WTC11 (cell line): ENCODE results near the gene ADGRV1. TPM values are rescaled to one million over a fixed set of nuclear protein-coding genes. Genes with fewer than 3 reads are reported as not detected.

Experiments used
- ATAC-seq: fragments of 200-7000 bp; cut with Tn5 transposase; 2 replicates; pipeline ENCODE4 v1.10.0; 2021; ENCODE audit warnings: mild to moderate bottlenecking, moderate library complexity
- CTCF ChIA-PET: fragments of 300-600 bp; sonication (Branson Sonifier 250); formaldehyde crosslinking; loops from one replicate; lab custom pipeline; 2021; ENCODE audit warnings: antibody characterized with exemption; lab: Charles Lee
- POLR2A ChIA-PET: fragments of 350-600 bp; sonication (Branson Sonifier 250); formaldehyde crosslinking; loops from one replicate; lab custom pipeline; 2021; ENCODE audit warnings: antibody characterized with exemption; lab: Charles Lee
- DNase-seq: peaks from one replicate; pipeline ENCODE4 v3.0.0; 2021; ENCODE audit warnings: low spot score
- H3K27ac Mint-ChIP-seq: 2 replicates; pipeline ENCODE4 v1.8.0; 2021; ENCODE audit warnings: mixed read lengths
- H3K27me3 Mint-ChIP-seq: 2 replicates; pipeline ENCODE4 v1.8.0; 2021; ENCODE audit warnings: low read depth, mild to moderate bottlenecking, moderate library complexity, mixed read lengths
- H3K36me3 Mint-ChIP-seq: 2 replicates; pipeline ENCODE4 v1.8.0; 2021; ENCODE audit warnings: mixed read lengths
- H3K4me1 Mint-ChIP-seq: 2 replicates; pipeline ENCODE4 v1.8.0; 2022; ENCODE audit warnings: mixed read lengths
- H3K4me3 Mint-ChIP-seq: 2 replicates; pipeline ENCODE4 v1.8.0; 2021; ENCODE audit warnings: mild to moderate bottlenecking, moderate library complexity, mixed read lengths
- H3K9me3 Mint-ChIP-seq: 2 replicates; pipeline ENCODE4 v1.8.0; 2021; ENCODE audit warnings: mixed read lengths
- ARID4B ChIP-seq: sonication (generic); formaldehyde crosslinking; IDR thresholded peaks from 2 replicates; pipeline ENCODE4 v1.8.0; 2023; ENCODE audit warnings: missing genetic modification reagents, mild to moderate bottlenecking, borderline replicate concordance
- ATF1 ChIP-seq: sonication (generic); formaldehyde crosslinking; IDR thresholded peaks from 2 replicates; pipeline ENCODE4 v1.8.1; 2023; ENCODE audit warnings: mild to moderate bottlenecking, moderate library complexity, missing genetic modification reagents
- CBFB ChIP-seq: sonication (generic); formaldehyde crosslinking; IDR thresholded peaks from 2 replicates; pipeline ENCODE4 v1.8.1; 2022; ENCODE audit warnings: mild to moderate bottlenecking, low read depth, missing genetic modification reagents
- CREB1 ChIP-seq: sonication (generic); formaldehyde crosslinking; IDR thresholded peaks from 2 replicates; pipeline ENCODE4 v1.8.0; 2023; ENCODE audit warnings: mild to moderate bottlenecking, missing genetic modification reagents
- ELF4 ChIP-seq: sonication (generic); formaldehyde crosslinking; IDR thresholded peaks from 2 replicates; pipeline ENCODE4 v1.8.1; 2022; ENCODE audit warnings: low read depth, mild to moderate bottlenecking, moderate library complexity, missing genetic modification reagents
- FOXK1 ChIP-seq: sonication (generic); formaldehyde crosslinking; IDR thresholded peaks from 2 replicates; pipeline ENCODE4 v1.8.0; 2022; ENCODE audit warnings: mild to moderate bottlenecking, moderate library complexity, missing genetic modification reagents
- NR2C2 ChIP-seq: sonication (generic); formaldehyde crosslinking; IDR thresholded peaks from 2 replicates; pipeline ENCODE4 v1.8.0; 2022; ENCODE audit warnings: mild to moderate bottlenecking, missing genetic modification reagents
- NR3C1 ChIP-seq: sonication (generic); formaldehyde crosslinking; conservative IDR thresholded peaks from 2 replicates; pipeline ENCODE4 v1.8.1; 2023; ENCODE audit warnings: low read depth, mild to moderate bottlenecking, missing genetic modification reagents
- TEAD4 ChIP-seq: sonication (generic); formaldehyde crosslinking; IDR thresholded peaks from 2 replicates; pipeline ENCODE4 v1.8.0; 2022; ENCODE audit warnings: mild to moderate bottlenecking, missing genetic modification reagents
- ZNF232 ChIP-seq: sonication (generic); formaldehyde crosslinking; IDR thresholded peaks from 2 replicates; pipeline ENCODE4 v1.8.0; 2022; ENCODE audit warnings: mild to moderate bottlenecking, missing genetic modification reagents
- ZNF263 ChIP-seq: sonication (generic); formaldehyde crosslinking; IDR thresholded peaks from 2 replicates; pipeline ENCODE4 v1.8.1; 2022; ENCODE audit warnings: low read depth, mild to moderate bottlenecking, moderate library complexity, missing genetic modification reagents
- ZNF317 ChIP-seq: sonication (generic); formaldehyde crosslinking; IDR thresholded peaks from 2 replicates; pipeline ENCODE4 v1.8.1; 2023; ENCODE audit warnings: low read depth, mild to moderate bottlenecking, moderate library complexity, missing genetic modification reagents, borderline replicate concordance
- ZNF532 ChIP-seq: fragments of 250-450 bp; sonication (Bioruptor Pico); IDR thresholded peaks from 2 replicates; pipeline ENCODE4 v1.9.0; 2021; ENCODE audit warnings: mild to moderate bottlenecking, borderline replicate concordance
- total RNA-seq: library from RNA; stranded (reverse); gene quantifications from 3 replicates; pipeline ENCODE4 v1.2.3, GENCODE V29; 2021
- TF ChIP-seq, protein P1 (sequence below): sonication (generic); formaldehyde crosslinking; IDR thresholded peaks from 2 replicates; pipeline ENCODE4 v1.8.1; 2022; ENCODE audit warnings: missing genetic modification reagents, borderline replicate concordance
- TF ChIP-seq, protein P2 (sequence below): fragments of 250-450 bp; sonication (Bioruptor Pico); IDR thresholded peaks from 2 replicates; pipeline ENCODE4 v1.9.0; 2021; ENCODE audit warnings: mild to moderate bottlenecking
- TF ChIP-seq, protein P3 (sequence below): fragments of 250-450 bp; sonication (Bioruptor Pico); IDR thresholded peaks from 2 replicates; pipeline ENCODE4 v1.8.0; 2021; ENCODE audit warnings: mild to moderate bottlenecking
- TF ChIP-seq, protein P4 (sequence below): sonication (generic); formaldehyde crosslinking; IDR thresholded peaks from 2 replicates; pipeline ENCODE4 v1.8.1; 2023; ENCODE audit warnings: mild to moderate bottlenecking, missing genetic modification reagents

The ADGRV1 gene
- total RNA-seq, 1 experiment from 2014 or later, result 74.5 TPM

- DNase-seq (no peak), ATAC-seq (peak; percentile 67)
- CTCF ChIA-PET, result no interaction called here
- Mint-ChIP-seq H3K9me3 (peaks cover 16% of the 10 kb centered on the region), H3K36me3 (peaks cover 17% of the 10 kb centered on the region), H3K27ac (no peak overlapping the region), H3K4me3 (no peak overlapping the region), H3K27me3 (no peaks in the 10 kb centered on the region), H3K4me1 (no peaks in the 10 kb centered on the region)
- TF ChIP-seq, protein P1, sequence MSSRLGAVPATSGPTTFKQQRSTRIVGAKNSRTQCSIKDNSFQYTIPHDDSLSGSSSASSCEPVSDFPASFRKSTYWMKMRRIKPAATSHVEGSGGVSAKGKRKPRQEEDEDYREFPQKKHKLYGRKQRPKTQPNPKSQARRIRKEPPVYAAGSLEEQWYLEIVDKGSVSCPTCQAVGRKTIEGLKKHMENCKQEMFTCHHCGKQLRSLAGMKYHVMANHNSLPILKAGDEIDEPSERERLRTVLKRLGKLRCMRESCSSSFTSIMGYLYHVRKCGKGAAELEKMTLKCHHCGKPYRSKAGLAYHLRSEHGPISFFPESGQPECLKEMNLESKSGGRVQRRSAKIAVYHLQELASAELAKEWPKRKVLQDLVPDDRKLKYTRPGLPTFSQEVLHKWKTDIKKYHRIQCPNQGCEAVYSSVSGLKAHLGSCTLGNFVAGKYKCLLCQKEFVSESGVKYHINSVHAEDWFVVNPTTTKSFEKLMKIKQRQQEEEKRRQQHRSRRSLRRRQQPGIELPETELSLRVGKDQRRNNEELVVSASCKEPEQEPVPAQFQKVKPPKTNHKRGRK (CRISPR knock-in tag), result no peak
- TF ChIP-seq ARID4B (CRISPR knock-in tag) (no peak), FOXK1 (no peak), ELF4 (CRISPR knock-in tag) (no peak), TEAD4 (CRISPR knock-in tag) (no peak), ZNF263 (CRISPR knock-in tag) (no peak), ZNF232 (no peak), NR2C2 (CRISPR knock-in tag) (no peak), CBFB (CRISPR knock-in tag) (no peak), CREB1 (no peak)
- TF ChIP-seq, protein P2, sequence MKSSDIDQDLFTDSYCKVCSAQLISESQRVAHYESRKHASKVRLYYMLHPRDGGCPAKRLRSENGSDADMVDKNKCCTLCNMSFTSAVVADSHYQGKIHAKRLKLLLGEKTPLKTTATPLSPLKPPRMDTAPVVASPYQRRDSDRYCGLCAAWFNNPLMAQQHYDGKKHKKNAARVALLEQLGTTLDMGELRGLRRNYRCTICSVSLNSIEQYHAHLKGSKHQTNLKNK (CRISPR knock-in tag), result no peak
- TF ChIP-seq, protein P3, sequence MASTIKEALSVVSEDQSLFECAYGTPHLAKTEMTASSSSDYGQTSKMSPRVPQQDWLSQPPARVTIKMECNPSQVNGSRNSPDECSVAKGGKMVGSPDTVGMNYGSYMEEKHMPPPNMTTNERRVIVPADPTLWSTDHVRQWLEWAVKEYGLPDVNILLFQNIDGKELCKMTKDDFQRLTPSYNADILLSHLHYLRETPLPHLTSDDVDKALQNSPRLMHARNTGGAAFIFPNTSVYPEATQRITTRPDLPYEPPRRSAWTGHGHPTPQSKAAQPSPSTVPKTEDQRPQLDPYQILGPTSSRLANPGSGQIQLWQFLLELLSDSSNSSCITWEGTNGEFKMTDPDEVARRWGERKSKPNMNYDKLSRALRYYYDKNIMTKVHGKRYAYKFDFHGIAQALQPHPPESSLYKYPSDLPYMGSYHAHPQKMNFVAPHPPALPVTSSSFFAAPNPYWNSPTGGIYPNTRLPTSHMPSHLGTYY (CRISPR knock-in tag), result no peak
- POLR2A ChIA-PET, result no interaction called here
These were observed 291.3 kb downstream of the ADGRV1 start for GRCh38 chr5:90849939-90850338.

DNA sequence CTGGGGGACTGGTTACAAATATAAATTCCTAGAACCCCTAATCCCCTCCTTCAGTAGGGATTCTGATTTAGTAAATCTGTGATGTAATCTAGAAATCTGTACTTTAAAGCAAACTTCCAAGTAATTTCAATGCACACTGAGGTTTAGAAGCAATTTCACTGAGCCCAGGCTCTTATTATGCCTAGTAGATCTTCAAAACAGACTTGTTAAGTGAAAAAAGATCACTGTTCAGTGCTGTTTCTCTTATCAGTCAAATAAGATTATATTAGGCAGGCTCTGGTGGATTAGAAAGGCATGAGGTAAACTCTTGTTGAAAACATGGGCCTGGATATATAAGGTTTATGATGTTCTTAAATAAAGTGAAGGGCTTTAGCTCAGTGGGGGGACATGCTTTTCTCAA lies 293.9 kb downstream of the ADGRV1 start:
- TF ChIP-seq ARID4B (CRISPR knock-in tag) (no peak), NR3C1 (CRISPR knock-in tag) (no peak), ZNF532 (no peak), ATF1 (CRISPR knock-in tag) (no peak), ZNF317 (no peak)
- TF ChIP-seq, protein P4, sequence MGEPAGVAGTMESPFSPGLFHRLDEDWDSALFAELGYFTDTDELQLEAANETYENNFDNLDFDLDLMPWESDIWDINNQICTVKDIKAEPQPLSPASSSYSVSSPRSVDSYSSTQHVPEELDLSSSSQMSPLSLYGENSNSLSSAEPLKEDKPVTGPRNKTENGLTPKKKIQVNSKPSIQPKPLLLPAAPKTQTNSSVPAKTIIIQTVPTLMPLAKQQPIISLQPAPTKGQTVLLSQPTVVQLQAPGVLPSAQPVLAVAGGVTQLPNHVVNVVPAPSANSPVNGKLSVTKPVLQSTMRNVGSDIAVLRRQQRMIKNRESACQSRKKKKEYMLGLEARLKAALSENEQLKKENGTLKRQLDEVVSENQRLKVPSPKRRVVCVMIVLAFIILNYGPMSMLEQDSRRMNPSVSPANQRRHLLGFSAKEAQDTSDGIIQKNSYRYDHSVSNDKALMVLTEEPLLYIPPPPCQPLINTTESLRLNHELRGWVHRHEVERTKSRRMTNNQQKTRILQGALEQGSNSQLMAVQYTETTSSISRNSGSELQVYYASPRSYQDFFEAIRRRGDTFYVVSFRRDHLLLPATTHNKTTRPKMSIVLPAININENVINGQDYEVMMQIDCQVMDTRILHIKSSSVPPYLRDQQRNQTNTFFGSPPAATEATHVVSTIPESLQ (CRISPR knock-in tag), result no peak
- Mint-ChIP-seq H3K27ac (no peak overlapping the region), H3K9me3 (no peaks in the 10 kb centered on the region), H3K36me3 (no peaks in the 10 kb centered on the region), H3K4me3 (no peak overlapping the region), H3K4me1 (no peaks in the 10 kb centered on the region), H3K27me3 (no peaks in the 10 kb centered on the region)
- ChIA-PET CTCF (no interaction called here), POLR2A (no interaction called here)
- no peak for ATAC-seq
- no peak for DNase-seq
